ENCODE data around the gene ADAMTS3. TPM values are rescaled to one million over a fixed set of nuclear protein-coding genes. Genes with fewer than 3 reads are reported as not detected.

ADAMTS3 gene
- total RNA-seq (2022): 0.07 and 0.20 TPM in 2 replicates
- percentile 14 among the genes with signal in this experiment for Bru-seq, nascent RNA
- percentile 11 among the genes with signal in this experiment for BruChase-seq, experiment 1, labeled RNA remaining after a 6-hour chase
- percentile 11 among the genes with signal in this experiment for BruChase-seq, experiment 2, labeled RNA remaining after a 2-hour chase
- long read RNA-seq: 0 reads

DNA sequence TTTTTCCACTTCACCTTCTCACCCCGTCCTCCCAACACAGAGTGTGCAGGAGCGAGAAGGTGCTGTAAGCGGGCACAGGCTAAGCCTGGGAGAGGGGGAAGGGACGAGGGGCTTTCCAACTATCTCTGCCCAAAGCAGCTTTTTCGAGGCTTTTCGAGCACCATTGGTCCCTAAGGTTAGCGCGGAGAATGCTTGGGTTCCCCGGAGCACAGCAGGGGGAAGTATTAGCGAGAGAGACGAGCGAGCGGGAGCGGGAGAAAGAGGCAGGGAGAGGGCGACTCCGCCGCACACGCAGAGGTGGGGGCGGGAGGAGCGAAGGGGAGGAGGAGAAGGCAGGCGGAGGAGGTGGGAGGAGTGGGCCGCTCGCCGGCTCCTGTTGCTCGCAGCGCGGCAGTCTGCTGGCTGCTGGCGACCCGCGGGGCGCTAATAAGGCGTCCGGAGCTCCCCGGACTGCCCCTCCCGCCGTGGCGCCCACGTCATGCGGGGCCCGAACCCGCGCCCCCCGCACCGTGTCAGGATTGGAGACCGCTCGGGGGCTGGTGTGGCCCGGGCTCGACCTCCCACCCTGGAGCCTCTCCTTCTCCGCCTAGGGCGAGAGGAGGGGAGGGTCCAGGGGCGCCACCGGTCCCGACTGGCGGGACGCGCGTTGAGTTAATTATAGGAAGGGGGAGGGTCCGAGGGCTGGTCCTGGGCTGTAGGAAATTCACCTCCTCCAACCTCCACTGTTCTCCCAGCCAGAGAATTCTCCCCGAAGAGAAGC is at the start of gene ADAMTS3:
TSS of gene ADAMTS3 (minus strand) at position 263 of the 760 bp plus-strand sequence. CDS start 459 bp downstream, outside the sequence.
- TF ChIP-seq, protein P1, sequence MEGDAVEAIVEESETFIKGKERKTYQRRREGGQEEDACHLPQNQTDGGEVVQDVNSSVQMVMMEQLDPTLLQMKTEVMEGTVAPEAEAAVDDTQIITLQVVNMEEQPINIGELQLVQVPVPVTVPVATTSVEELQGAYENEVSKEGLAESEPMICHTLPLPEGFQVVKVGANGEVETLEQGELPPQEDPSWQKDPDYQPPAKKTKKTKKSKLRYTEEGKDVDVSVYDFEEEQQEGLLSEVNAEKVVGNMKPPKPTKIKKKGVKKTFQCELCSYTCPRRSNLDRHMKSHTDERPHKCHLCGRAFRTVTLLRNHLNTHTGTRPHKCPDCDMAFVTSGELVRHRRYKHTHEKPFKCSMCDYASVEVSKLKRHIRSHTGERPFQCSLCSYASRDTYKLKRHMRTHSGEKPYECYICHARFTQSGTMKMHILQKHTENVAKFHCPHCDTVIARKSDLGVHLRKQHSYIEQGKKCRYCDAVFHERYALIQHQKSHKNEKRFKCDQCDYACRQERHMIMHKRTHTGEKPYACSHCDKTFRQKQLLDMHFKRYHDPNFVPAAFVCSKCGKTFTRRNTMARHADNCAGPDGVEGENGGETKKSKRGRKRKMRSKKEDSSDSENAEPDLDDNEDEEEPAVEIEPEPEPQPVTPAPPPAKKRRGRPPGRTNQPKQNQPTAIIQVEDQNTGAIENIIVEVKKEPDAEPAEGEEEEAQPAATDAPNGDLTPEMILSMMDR (IDR thresholded peaks at IDR 0.05; ENCODE audit: unreplicated experiment): no peak
- intact Hi-C loops (cut with micrococcal nuclease; ENCODE audit: unreplicated experiment): no loop called here
- no TSS peak for BruUV-seq (replicated peaks)
- no peak within 1 kb of the TSS for H3K27ac Mint-ChIP-seq (ENCODE audit: unreplicated experiment)
- DNase-seq: peak; percentile 12
- CTCF ChIA-PET: interaction anchor here (0.6 kb wide), 1 partner anchor 401 kb away, joined by 3 read pairs; no protein-coding TSS in a partner anchor
- peak within 1 kb of the TSS; percentile 77 for H3K4me3 Mint-ChIP-seq (ENCODE audit: low read depth, unreplicated experiment)
- peaks cover 25% of the 10 kb centered on the region for H3K36me3 Mint-ChIP-seq (ENCODE audit: insufficient read depth, unreplicated experiment)
- no peaks in the 10 kb centered on the region for H3K9me3 Mint-ChIP-seq (ENCODE audit: low read depth, unreplicated experiment)
- H3K4me1 Mint-ChIP-seq (ENCODE audit: low read depth, unreplicated experiment): no peaks in the 10 kb centered on the region
- H3K27me3 Mint-ChIP-seq (ENCODE audit: unreplicated experiment): no peaks in the 10 kb centered on the region

DNA sequence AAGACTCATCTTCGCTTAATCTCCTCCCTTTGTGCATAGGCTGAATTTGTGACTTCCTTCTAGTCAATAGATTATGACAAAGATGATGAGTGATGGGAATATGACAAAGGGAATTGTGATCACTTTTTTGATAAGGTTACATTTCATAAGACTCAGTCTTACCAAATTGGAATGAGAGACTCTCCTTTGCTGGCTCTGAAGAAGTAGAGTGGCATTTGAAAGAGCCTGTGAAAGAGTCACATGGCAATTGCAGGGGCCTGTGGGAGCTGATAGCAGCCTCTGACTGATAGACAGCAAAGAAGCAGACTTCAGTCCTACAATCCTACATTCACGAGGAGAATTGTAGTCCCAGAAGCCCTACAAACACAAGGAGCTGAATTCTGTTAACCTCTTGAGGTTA is 44.9 kb upstream of the ADAMTS3 start:
- DNase-seq: no peak
- no peaks in the 10 kb centered on the region for H3K27me3 Mint-ChIP-seq (ENCODE audit: unreplicated experiment)
- H3K36me3 Mint-ChIP-seq (ENCODE audit: insufficient read depth, unreplicated experiment): no peaks in the 10 kb centered on the region
- no peak overlapping the region for H3K27ac Mint-ChIP-seq (ENCODE audit: unreplicated experiment)
- H3K4me1 Mint-ChIP-seq (ENCODE audit: low read depth, unreplicated experiment): no peaks in the 10 kb centered on the region
- no peaks in the 10 kb centered on the region for H3K9me3 Mint-ChIP-seq (ENCODE audit: low read depth, unreplicated experiment)
- TF ChIP-seq, protein P1 (IDR thresholded peaks at IDR 0.05; ENCODE audit: unreplicated experiment): no peak
- no TSS peak for BruUV-seq (replicated peaks)
- CTCF ChIA-PET: no interaction called here
- no peak overlapping the region for H3K4me3 Mint-ChIP-seq (ENCODE audit: low read depth, unreplicated experiment)
- intact Hi-C loops (cut with micrococcal nuclease; ENCODE audit: unreplicated experiment): no loop called here

DNA sequence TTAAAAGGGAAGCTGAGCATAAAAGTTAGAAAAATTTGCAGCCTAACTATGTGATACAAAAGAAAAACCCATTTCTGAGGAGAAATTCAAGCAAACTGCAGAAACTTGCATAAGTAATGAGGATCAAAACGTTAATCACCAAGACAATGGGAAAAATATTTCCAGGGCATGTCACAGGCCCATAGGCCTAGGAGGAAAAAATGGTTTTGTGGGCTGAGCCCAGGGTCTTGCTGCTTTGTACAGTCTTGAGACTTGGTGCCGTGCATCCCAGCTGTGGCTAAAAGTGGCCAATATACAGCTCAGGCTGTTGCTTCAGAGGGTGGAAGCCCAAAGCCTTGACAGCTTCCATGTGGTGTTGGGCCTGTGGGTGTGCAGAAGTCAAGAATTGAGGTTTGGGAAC is 37.7 kb upstream of the ADAMTS3 start:
- Mint-ChIP-seq H3K4me3 (ENCODE audit: low read depth, unreplicated experiment) (no peak overlapping the region), H3K36me3 (ENCODE audit: insufficient read depth, unreplicated experiment) (no peaks in the 10 kb centered on the region), H3K9me3 (ENCODE audit: low read depth, unreplicated experiment) (peaks cover 4% of the 10 kb centered on the region), H3K27me3 (ENCODE audit: unreplicated experiment) (no peaks in the 10 kb centered on the region), H3K27ac (ENCODE audit: unreplicated experiment) (no peak overlapping the region), H3K4me1 (ENCODE audit: low read depth, unreplicated experiment) (no peaks in the 10 kb centered on the region)
- TF ChIP-seq, protein P1 (IDR thresholded peaks at IDR 0.05; ENCODE audit: unreplicated experiment): no peak
- CTCF ChIA-PET: no interaction called here
- intact Hi-C loops (cut with micrococcal nuclease; ENCODE audit: unreplicated experiment): no loop called here
- BruUV-seq (replicated peaks): no TSS peak
- DNase-seq: no peak

DNA sequence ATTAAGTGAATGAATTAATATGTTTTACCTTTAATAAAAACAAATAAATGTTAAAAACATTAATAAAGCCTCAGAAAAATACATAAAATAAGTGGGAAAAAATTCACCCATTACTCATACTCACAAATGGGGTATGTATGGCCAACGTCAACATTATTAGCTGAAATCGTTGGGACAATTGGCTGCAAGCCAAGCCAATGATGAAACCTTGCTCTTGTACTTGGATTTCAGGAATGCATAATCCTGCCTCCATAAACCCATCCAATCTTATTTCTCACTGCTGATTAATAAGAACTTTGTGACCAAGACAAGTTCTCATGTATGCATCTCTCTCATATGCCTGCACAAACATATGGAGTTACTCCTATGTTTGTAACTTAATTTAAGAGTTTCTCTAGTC is 35.3 kb upstream of the ADAMTS3 start:
- Mint-ChIP-seq H3K9me3 (ENCODE audit: low read depth, unreplicated experiment) (peaks cover 4% of the 10 kb centered on the region), H3K4me1 (ENCODE audit: low read depth, unreplicated experiment) (no peaks in the 10 kb centered on the region), H3K36me3 (ENCODE audit: insufficient read depth, unreplicated experiment) (no peaks in the 10 kb centered on the region), H3K27ac (ENCODE audit: unreplicated experiment) (no peak overlapping the region), H3K4me3 (ENCODE audit: low read depth, unreplicated experiment) (no peak overlapping the region), H3K27me3 (ENCODE audit: unreplicated experiment) (no peaks in the 10 kb centered on the region)
- no TSS peak for BruUV-seq (replicated peaks)
- DNase-seq: no peak
- TF ChIP-seq, protein P1 (IDR thresholded peaks at IDR 0.05; ENCODE audit: unreplicated experiment): no peak
- intact Hi-C loops (cut with micrococcal nuclease; ENCODE audit: unreplicated experiment): no loop called here
- CTCF ChIA-PET: interaction anchor here (0.7 kb wide), 1 partner anchor 507 kb away, joined by 3 read pairs; no protein-coding TSS in a partner anchor

Measured in Calu3 (cell line).